HG02588 (cell line): ENCODE results near the gene EXOC6.

Experiments
- ATAC-seq: cut with Tn5 transposase; IDR thresholded peaks from one replicate; pipeline ENCODE4 v1.9.1; 2021; ENCODE audit warnings: mild to moderate bottlenecking, moderate library complexity; ENCODE audit not compliant: unreplicated experiment

EXOC6 gene

GRCh38 chr10:92848441-92849233 is at the start of gene EXOC6:
TSS of gene EXOC6 (plus strand) at chr10:92848520. CDS start at chr10:92848534, 14 bp downstream.
- peak; percentile 86 for ATAC-seq

GRCh38 chr10:92799568-92799967 is 48.8 kb upstream of the EXOC6 start:
- no peak for ATAC-seq

- ATAC-seq = no peak
Measured at GRCh38 chr10:92800134-92800733, 48.1 kb upstream of the EXOC6 start.

- no peak for ATAC-seq
Measured at GRCh38 chr10:92801978-92802872, 46.1 kb upstream of the EXOC6 start.

GRCh38 chr10:92809840-92810239 is 38.5 kb upstream of the EXOC6 start:
- no peak for ATAC-seq

- ATAC-seq = no peak
Measured at GRCh38 chr10:92810934-92811532, 37.3 kb upstream of the EXOC6 start.

- ATAC-seq = no peak
Measured at GRCh38 chr10:92811986-92812385, 36.3 kb upstream of the EXOC6 start.

GRCh38 chr10:92813979-92814378 is 34.3 kb upstream of the EXOC6 start:
- no peak for ATAC-seq

- ATAC-seq = no peak
Measured at GRCh38 chr10:92814790-92815189, 33.5 kb upstream of the EXOC6 start.

- ATAC-seq = no peak
Measured at GRCh38 chr10:92816091-92816531, 32.2 kb upstream of the EXOC6 start.

GRCh38 chr10:92822060-92822634 is 26.2 kb upstream of the EXOC6 start:
- ATAC-seq = no peak

GRCh38 chr10:92822964-92823363 is 25.4 kb upstream of the EXOC6 start:
- ATAC-seq = no peak

- ATAC-seq = no peak
Measured at GRCh38 chr10:92826061-92826460, 22.3 kb upstream of the EXOC6 start.

- ATAC-seq = no peak
Measured at GRCh38 chr10:92826504-92826903, 21.8 kb upstream of the EXOC6 start.

- no peak for ATAC-seq
Measured at GRCh38 chr10:92829042-92829785, 19.1 kb upstream of the EXOC6 start.

- no peak for ATAC-seq
Measured at GRCh38 chr10:92829786-92830377, 18.4 kb upstream of the EXOC6 start.

- ATAC-seq = no peak
Measured at GRCh38 chr10:92830478-92831389, 17.6 kb upstream of the EXOC6 start.

- ATAC-seq = no peak
Measured at GRCh38 chr10:92832121-92832520, 16.2 kb upstream of the EXOC6 start.
